ENCODE data around the gene DUSP2. TPM values are rescaled to one million over a fixed set of nuclear protein-coding genes. Genes with fewer than 3 reads are reported as not detected.

The DUSP2 gene, protein sequence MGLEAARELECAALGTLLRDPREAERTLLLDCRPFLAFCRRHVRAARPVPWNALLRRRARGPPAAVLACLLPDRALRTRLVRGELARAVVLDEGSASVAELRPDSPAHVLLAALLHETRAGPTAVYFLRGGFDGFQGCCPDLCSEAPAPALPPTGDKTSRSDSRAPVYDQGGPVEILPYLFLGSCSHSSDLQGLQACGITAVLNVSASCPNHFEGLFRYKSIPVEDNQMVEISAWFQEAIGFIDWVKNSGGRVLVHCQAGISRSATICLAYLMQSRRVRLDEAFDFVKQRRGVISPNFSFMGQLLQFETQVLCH
- 3.4 and 3.7 TPM in 2 replicates for total RNA-seq

DNA sequence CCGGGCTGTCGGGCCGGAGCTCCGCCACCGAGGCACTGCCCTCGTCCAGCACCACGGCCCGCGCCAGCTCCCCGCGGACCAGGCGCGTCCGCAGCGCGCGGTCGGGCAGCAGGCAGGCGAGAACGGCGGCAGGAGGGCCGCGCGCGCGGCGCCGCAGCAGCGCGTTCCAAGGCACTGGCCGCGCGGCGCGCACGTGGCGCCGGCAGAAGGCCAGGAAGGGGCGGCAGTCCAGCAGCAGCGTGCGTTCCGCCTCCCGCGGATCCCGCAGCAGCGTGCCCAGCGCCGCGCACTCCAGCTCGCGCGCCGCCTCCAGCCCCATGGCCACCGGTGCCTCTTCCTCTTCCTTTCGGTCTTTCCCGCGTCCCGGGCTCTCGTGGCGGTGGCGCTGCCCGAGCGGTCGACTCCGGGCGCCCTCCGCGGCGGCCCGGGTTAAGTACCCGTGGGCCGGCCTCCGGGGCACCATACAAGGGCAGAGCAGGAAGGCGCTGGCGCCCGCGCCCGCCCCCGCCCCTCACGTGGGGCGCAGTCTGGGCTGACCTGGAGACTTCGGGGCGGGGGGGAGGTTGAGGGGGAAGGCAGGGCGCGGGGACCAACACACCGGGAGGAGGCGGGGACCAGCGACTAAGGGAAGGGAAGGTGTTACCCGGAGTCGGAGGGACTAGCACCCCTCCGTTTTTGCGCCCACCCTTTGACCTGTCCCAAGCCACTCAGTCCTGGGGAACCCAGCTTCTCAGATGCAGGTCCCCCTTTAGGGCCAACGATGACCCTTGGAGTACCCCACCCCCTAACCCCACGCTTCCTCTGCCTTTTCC is at the start of gene DUSP2:
DUSP2 (minus strand) TSS at position 405 of the 812 bp plus-strand sequence; CDS start at position 319, 86 bp downstream.

DNA sequence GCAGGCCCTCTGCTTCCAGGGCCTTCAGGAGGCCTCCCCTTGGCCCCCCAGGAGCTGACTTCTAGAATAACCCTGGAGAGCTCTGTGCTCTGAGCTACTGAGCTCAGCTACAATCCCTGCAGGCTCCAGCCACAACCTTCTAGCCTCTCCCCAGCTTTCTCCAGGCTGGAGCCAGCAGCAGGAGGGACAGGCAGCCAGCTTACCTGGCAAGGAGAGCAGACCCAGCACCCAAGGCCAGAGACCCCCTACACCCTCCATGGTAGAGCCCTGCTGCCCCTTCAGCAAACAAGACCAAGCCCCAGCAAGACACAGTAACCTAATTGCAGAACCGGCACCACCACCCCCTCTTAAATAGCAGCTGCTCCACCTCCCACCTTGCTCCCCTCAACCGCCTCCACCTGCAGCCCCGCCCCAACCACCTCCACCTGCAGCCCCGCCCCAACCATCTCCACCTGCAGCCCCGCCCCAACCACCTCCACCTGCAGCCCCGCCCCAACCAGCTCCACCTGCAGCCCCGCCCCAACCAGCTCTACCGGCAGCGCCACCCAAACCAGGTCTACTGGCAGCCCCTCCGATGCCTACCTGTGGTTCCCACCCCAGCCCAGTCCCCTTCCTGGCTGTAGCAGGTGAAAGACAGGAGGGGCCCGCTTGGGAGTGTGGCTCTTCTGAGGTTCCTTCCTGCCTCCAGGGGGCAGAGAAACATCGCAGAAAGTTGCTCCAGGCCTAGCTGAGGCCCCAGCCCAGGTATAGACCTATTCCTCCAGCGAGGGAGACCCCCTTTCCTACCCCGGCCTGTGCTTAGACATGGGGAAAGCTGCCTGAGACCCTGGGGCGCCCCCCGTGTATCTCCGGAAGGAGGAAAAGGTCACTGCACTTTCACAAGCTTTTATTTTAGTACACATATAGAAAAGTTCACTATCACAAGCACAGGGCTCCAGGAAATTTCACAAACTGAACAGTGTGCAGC is 6.8 kb downstream of the DUSP2 start, which contains the start of gene ASTL:
ASTL (minus strand) TSS at position 324 of the 967 bp plus-strand sequence; CDS start at position 258, 66 bp downstream.

DNA sequence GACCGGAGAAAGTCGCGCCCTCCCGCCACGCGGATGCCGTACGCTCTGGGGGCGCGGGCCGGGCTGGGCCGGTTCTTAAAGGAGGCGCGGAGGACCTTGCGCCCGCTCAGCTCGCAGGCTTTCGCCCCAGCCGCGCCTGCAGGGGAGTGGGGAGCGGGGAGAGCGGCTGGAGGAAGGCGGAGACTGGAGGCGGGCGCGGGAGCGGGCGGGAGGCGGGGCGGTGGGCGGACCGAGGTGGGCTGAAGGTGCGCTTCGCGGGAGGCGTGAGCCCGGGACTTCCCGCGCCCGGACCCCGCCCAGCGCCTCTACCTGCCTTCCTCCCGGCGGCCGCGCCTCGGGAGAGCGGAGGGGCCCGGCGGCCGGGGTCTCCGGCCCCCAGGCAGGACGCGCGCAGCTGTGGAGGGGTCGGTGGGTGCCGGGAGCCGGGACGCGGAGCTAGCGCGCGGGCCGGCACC is 28.8 kb downstream of the DUSP2 start, which contains the start of gene ADRA2B:
ADRA2B (minus strand) TSS at position 148 of the 455 bp plus-strand sequence. CDS start 422 bp downstream, outside the sequence.

Other genes with a start within 250 kb of the DUSP2 start
- 22.4 and 36.9 TPM in 2 replicates for gene ANKRD36C, start 153.6 kb downstream of the DUSP2 start, total RNA-seq
- gene GPAT2, start 110.5 kb downstream of the DUSP2 start, total RNA-seq: 2.3 and 3.2 TPM in 2 replicates
- 4.4 and 4.8 TPM in 2 replicates for gene ADRA2B, start 28.9 kb downstream of the DUSP2 start, total RNA-seq
- gene ASTL, start 6.9 kb downstream of the DUSP2 start, total RNA-seq: not detected in 2 replicates
- 58.6 and 60.6 TPM in 2 replicates for gene STARD7, start 63.4 kb upstream of the DUSP2 start, total RNA-seq
- gene TMEM127, start 120.6 kb upstream of the DUSP2 start, total RNA-seq: 29.6 and 33.6 TPM in 2 replicates
- gene CIAO1, start 120.8 kb upstream of the DUSP2 start, total RNA-seq: 53.9 and 76.0 TPM in 2 replicates
- gene SNRNP200, start 160.1 kb upstream of the DUSP2 start, total RNA-seq: 52.8 and 55.0 TPM in 2 replicates
- 0.20 and 0.31 TPM in 2 replicates for gene ITPRIPL1, start 179.9 kb upstream of the DUSP2 start, total RNA-seq
- gene NCAPH, start 190.3 kb upstream of the DUSP2 start, total RNA-seq: 0.34 and 0.44 TPM in 2 replicates

Data from cardiac ventricle fibroblast (primary cell).